Muscle of arm (tissue), 12 donors: ENCODE measurements around the gene DOCK9. TPM values are rescaled to one million over a fixed set of nuclear protein-coding genes. Genes with fewer than 3 reads are reported as not detected.
"Not testable (repeated sequence)": the region's sequence is repeated elsewhere in the genome, so short reads cannot be mapped to it uniquely, and the experiment has no call there.

Source experiments
- DNase-seq: peaks from one replicate; pipeline ENCODE4 v3.0.0-alpha.2; 2013
- polyA plus RNA-seq, 12 donors: library from polyadenylated mRNA; unstranded; fragments of 120-200 nt; gene quantifications; one replicate each; pipeline ENCODE4 v1.2.1, GENCODE V29; 2013; ENCODE audit not compliant: insufficient read length in 12 of 12

Gene DOCK9
- polyA plus RNA-seq, 12 donors, result 82.7 to 152 (median 108) TPM; not detected in 1

- DNase-seq, result no peak
Measured at GRCh38 chr13:98919566-98919965, 58.3 kb downstream of the DOCK9 start.

GRCh38 chr13:98918771-98919170, 59.1 kb downstream of the DOCK9 start:
- DNase-seq, result no peak

DNA sequence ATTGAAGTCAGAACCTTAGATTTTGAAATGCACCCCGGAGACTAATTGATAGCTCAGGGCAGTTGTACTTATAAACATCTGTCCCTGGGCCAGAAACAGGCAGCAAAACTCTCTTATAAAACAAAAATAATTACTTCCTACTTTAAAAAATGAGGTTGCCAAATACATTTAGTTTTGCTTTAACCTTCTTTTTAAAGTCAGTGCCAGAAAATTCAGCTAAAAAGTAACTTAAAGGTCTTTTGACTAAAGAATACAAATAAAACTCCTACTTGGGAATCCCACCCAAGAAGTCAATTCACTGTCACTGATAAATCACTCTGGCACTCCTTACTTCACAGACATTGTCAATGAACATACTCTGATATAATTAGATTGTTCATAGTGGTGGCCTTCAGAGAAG, 60.7 kb downstream of the DOCK9 start:
- no peak for DNase-seq

DNA sequence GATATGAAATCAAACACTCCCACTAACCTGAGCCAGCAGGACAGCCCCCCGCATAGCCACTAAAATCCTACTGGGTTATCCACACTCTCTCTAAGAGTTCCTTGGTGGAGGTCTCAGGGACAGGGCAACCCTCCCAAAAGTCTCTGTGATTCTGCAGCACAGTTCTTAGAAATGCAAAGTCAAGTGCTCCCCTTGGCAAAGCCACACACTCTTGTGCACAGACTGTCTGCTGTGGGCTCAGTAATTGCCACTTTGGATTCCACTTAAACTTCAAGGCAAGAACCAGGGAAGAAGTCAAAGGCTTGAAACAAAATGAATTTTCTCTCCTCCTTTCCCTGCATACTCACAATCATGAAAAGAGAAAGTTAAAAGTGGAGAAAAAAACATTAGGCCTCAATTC, 61.5 kb downstream of the DOCK9 start:
- no peak for DNase-seq

- DNase-seq, result no peak
Measured at GRCh38 chr13:98915981-98916380, 61.9 kb downstream of the DOCK9 start.

DNA sequence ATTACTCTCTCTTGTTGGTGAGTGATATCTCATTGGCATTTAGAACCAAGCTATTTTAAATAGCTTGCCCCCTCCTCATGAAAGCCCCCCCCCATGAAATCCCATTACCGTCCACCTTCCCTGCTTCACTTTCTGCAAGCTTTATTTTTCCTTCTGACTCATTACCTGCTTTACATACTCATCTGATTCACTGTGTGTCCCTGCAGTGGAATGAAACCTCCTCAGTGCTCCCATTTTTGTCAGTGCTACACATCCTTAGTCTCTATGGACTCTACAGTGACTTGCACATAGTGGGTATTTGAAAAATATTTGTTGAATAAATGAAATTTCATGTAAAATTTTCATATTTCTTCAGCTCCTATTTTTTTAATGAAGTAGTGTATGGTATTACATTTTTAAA, 62.3 kb downstream of the DOCK9 start:
- DNase-seq, result no peak

DNA sequence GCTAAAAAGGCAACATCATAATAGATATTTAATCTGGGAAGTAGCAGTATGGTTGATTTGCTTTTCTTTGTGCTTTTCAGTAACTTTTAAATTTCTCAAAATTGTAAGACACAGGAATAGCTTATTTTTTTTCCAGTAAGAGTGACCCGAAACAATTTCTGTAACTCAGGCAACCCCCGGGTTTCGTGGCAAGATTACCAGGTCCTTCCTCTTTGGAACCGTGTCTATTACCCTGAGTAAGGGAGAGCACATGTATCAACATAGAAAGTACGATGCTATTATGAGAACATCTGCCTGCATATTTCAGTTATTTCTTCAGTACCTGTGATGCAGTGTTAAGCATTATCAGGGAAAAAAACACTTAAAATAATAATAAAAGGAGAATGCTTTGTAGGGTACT, 64.1 kb downstream of the DOCK9 start:
- no peak for DNase-seq

DNA sequence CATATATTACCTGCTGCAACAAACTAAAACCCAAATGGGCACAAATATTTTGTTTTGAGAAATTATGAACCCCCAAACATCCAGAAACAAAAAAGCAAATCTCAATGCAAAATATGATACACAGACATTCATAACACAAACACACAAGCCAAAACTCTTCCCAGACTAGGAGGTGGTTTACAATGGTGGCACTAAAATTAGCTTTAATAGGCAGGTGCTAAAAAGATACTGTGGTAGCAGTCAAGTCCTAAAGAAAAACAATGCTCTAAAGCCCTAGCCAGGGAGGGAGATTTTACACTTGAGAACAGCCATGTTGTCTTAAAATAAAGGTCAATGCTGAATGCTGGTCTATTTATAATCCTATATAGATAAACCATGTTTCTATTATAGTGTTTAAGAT, 65.0 kb downstream of the DOCK9 start:
- no peak for DNase-seq

DNA sequence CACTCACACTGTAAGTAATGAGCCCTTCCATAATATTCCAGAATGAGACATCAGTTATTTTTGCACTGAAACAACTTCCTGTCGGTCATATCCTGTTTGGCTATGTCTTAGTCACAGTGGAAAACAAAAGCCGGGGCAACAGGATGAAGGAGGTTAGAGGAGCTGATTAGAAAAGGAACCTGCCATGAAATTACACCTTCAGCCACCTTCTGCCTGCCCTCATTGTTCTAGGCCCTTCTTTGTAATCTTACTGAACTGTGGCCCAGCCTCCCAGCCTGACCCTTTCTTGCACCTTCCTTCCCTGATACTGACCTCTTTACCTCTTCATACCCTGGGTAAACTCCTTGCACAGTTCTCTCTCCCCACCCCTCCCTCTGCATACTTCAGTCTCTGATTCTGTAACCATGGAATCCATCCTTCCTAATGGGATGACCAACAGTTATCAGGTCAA, 67.3 kb downstream of the DOCK9 start:
- no peak for DNase-seq

DNA sequence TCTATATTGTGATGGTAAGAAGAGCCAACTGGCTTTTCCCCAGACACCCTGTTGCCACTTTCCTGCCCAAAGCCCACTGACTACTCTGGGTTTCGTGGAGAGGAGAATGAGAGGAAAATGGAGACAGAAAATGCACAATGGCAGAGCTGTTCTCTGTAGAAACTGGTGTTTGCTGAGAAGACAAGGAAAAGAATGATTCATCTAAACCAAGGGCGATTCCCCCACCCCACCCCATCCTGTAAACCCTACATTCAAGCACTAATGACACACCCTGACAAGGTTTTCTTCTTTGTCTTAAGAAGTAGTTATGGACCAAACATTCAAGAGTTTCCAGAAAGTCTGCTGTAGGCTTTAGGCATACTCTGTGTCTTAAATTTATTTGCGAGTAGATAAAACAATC, 68.8 kb downstream of the DOCK9 start:
- DNase-seq, result no peak

DNA sequence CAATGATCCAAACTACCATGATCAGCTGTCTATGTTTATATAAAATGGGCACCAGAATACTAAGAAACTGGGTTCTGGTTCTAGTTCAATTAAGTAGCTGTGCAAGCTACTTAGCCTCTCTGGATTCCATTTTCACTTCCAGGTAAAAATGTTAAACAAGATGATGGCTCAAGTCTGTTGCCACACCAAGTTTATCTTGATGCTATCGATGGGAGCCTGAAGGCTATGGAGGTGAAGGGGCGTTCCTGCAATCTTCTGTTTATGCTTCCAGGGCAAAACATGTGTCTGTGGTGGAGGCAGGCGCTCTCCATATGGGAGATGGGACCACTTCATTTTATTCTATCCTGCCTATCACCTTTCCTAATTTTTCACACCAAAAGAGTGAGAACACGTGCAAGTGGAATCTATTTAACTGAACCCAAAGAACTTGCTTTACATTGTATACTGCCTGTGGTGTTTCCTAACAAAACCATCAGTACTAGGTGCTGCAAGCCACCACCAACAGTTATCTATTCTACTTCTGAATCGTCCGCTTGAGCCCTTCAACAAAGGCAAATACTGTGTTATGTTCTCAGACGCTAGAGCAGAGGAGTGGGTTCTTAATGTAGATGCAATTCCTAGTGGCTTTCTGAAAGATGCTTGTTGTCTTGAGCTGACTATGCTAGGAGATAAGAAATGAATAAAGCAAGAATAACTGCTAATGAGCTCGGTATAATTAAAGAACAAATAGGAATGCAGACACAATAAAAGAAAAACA, 70.9 kb downstream of the DOCK9 start:
- no peak for DNase-seq

GRCh38 chr13:98905199-98905598, 72.7 kb downstream of the DOCK9 start:
- DNase-seq, result no peak

DNA sequence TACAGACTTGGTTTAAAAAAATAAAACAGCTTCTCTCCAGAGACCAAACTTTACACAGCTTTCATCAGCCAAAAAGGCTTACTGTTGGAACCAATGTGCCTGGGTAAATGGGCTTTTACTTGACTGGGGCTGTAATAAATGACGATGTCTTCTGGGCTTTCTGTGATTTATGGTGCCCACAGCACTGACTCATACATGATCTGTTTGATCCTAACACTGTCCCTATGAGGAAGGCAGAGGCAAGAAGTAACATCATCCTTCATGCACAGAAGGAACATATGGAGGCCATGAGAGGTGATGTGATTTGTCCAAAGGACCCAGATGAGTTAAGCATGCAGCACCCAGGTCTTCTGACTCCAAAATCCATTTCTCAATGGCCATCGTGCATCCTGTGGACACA, 77.4 kb downstream of the DOCK9 start:
- no peak for DNase-seq

DNA sequence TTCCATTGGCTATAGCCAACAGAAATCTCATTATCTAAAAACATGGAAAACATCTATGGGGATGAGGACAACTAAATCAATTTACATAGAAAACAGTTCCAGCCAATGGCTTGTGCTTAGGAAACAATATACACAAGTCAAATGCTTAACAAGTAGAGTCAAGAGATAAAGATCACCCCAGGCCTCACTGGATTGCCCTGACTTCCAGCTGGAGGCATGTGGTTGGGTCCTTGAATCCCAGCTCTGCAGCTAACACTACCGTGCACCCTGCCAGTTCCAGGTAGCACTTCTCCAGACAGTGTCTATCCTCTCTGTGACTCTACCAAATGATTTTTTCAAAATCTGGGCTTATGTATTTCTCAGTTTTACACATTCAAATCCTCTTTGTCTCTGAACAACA, 80.2 kb downstream of the DOCK9 start:
- DNase-seq, result no peak

- DNase-seq, result no peak
Measured at GRCh38 chr13:98896868-98897144, 81.1 kb downstream of the DOCK9 start.

GRCh38 chr13:98896083-98896867, 81.6 kb downstream of the DOCK9 start:
- no peak for DNase-seq

DNA sequence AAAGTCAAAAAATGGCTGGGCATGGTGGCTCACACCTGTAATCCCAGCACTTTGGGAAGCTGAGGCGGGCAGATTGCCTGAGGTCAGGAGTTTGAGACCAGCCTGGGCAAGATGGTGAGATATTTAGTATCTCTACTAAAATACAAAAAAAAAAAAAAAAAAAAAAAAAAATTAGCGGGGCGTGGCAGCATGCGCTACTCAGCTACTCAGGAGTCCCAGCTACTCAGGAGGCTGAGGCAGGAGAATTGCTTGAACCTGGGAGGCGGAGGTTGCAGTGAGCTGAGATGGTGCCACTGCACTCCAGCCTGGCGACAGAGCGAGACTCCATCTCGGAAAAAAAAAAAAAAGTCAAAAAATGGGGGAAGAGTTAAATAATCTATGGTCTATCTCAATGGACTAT, 83.0 kb downstream of the DOCK9 start:
- DNase-seq, result not testable (repeated sequence)

GRCh38 chr13:98893371-98893770, 84.5 kb downstream of the DOCK9 start:
- DNase-seq, result no peak

DNA sequence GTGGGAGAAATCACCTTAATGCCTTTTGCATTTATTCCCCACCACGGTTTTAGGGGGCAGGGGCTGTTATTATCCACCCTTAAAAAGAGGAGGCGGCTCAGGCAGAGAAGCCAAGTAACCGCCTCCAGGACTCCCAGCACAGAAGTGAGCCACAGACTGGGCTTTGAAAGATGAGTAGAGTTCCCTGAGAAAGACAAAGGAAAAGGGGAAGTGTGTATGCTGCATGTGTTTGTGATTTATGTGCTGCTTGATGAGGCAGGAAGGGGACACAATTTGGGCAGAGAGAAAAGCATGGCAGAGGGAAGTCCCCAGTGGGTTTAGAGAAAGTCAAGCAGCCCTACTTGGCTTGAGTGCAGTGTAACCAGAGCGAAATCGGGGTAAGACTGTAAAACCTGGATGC, 85.0 kb downstream of the DOCK9 start:
- no peak for DNase-seq

DNA sequence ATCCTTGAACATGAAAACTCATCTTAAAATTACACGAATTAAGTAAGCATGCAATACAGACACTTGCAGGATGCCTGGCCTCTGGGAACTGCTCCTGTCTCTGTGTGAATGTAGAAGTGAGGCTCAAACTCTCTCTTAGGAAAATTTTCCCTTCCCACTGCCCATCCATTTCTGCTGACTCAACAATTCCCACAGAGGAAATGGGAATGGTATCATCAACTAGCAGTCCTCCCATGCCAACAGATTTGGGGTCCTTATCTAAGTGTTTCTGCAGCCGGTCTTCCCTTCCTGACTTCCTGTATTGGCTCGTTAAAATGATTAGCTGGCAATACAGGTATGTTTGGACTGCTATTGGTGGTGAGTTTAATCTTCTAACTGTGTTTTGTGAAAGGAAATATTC, 85.8 kb downstream of the DOCK9 start:
- DNase-seq, result no peak

- no peak for DNase-seq
Measured at GRCh38 chr13:98890925-98891324, 86.9 kb downstream of the DOCK9 start.

DNA sequence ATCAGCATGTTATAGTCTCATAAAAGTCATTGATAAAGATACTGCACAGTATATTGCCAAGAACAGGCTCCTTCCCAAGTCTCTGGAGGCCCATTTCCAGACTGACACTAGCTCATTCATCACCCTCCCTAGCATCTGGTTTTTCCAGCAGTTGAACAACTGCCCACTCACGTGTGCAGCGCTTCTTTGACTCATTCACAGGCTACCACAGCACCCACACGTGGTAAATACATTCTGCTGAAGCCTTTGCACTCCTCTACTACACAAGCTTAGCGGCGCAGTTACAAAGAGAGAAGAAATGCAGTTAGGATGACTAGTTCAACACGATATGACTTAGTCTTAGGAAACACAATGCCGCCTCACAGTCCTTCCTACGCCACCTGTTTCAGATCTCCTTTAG, 87.7 kb downstream of the DOCK9 start:
- peak; percentile 65 for DNase-seq

GRCh38 chr13:98889419-98890085, 88.3 kb downstream of the DOCK9 start:
- DNase-seq, result no peak
